Gastroesophageal sphincter (tissue), 4 donors: ENCODE measurements around the gene KRT82. TPM values are rescaled to one million over a fixed set of nuclear protein-coding genes. Genes with fewer than 3 reads are reported as not detected.

ENCODE experiments used
- ATAC-seq: fragments of 150-250 bp; one replicate; pipeline ENCODE4 v1.9.1; 2016; ENCODE audit warnings: mild to moderate bottlenecking, moderate library complexity
- H3K27ac ChIP-seq, 4 donors: fragments of 200-600 bp; sonication (generic) in 3 of 4; 1 replicate in 3 of 4; 2 replicates in 1 of 4; pipeline ENCODE4 v1.5.1; 2016 to 2019
- H3K27me3 ChIP-seq: fragments of 200-600 bp; sonication (generic); one replicate; pipeline ENCODE4 v1.5.1; 2019
- H3K36me3 ChIP-seq, 2 donors: fragments of 200-600 bp; sonication (generic); one replicate each; pipeline ENCODE4 v1.5.1; 2019; ENCODE audit warnings: control low read depth in 1 of 2
- H3K4me1 ChIP-seq, 3 donors: fragments of 200-600 bp; sonication (generic); 1 replicate in 2 of 3; 2 replicates in 1 of 3; pipeline ENCODE4 v1.5.1; 2016 to 2019; ENCODE audit warnings: control low read depth in 2 of 3
- H3K4me3 ChIP-seq, 2 donors: fragments of 200-600 bp; sonication (generic); one replicate each; pipeline ENCODE4 v1.5.1; 2019; ENCODE audit warnings: mild to moderate bottlenecking in 1 of 2, moderate library complexity in 1 of 2
- H3K9me3 ChIP-seq, 3 donors: fragments of 200-600 bp; sonication (generic); one replicate each; pipeline ENCODE4 v1.5.1; 2017 to 2019; ENCODE audit warnings: control low read depth in 2 of 3
- EP300 ChIP-seq: sonication (generic); formaldehyde crosslinking; IDR thresholded peaks from one replicate; pipeline ENCODE4 v1.6.1; 2017; ENCODE audit warnings: antibody characterized with exemption, mild to moderate bottlenecking
- POLR2A ChIP-seq, 2 donors: fragments of 450-650 bp; IDR thresholded peaks; one replicate each; pipeline ENCODE4 v1.6.1; 2017; ENCODE audit warnings: antibody characterized with exemption in 2 of 2, mild to moderate bottlenecking in 2 of 2, moderate library complexity in 1 of 2
- POLR2AphosphoS5 ChIP-seq: sonication (generic); formaldehyde crosslinking; IDR thresholded peaks from one replicate; pipeline ENCODE4 v1.6.1; 2017; ENCODE audit warnings: antibody characterized with exemption
- WGBS, 2 donors: methylation state at CpG; one replicate each; pipeline ENCODE4 v1.1.5; 2018; ENCODE audit warnings: low coverage in 1 of 2; 5-methylcytosine and 5-hydroxymethylcytosine counted together
- total RNA-seq, 4 donors: library from RNA; depleted of rRNA; stranded (reverse); fragments of >200 nt; gene quantifications; one replicate each; pipeline ENCODE4 v1.1.0, GENCODE V29; 2016
- TF ChIP-seq, protein P1 (sequence below), 4 experiments: fragments of 200-600 bp in 2 of 4; fragments of 450-650 bp in 2 of 4; sonication (generic) in 1 of 4; IDR thresholded peaks; one replicate each; pipeline ENCODE4 v1.5.1; 2017 to 2019; ENCODE audit warnings: antibody characterized with exemption in 4 of 4, mild to moderate bottlenecking in 2 of 4, moderate library complexity in 2 of 4

KRT82 gene
- total RNA-seq, 4 donors from 2014 or later = not detected

GRCh38 chr12:52446367-52447045, 40.4 kb upstream of the KRT82 start:
- Histone ChIP-seq H3K27ac (no peak overlapping the region), H3K36me3 (no peaks in the 10 kb centered on the region), H3K9me3 (no peaks in the 10 kb centered on the region), H3K4me3 (no peak overlapping the region), H3K27me3 (peaks cover 15% of the 10 kb centered on the region), H3K4me1 (no peaks in the 10 kb centered on the region)
- WGBS, 2 donors = 85% methylated on average over 6 of the region's 6 CpGs; no CpG with 5 or more reads in 1 of the 2 donors
- TF ChIP-seq, protein P1, sequence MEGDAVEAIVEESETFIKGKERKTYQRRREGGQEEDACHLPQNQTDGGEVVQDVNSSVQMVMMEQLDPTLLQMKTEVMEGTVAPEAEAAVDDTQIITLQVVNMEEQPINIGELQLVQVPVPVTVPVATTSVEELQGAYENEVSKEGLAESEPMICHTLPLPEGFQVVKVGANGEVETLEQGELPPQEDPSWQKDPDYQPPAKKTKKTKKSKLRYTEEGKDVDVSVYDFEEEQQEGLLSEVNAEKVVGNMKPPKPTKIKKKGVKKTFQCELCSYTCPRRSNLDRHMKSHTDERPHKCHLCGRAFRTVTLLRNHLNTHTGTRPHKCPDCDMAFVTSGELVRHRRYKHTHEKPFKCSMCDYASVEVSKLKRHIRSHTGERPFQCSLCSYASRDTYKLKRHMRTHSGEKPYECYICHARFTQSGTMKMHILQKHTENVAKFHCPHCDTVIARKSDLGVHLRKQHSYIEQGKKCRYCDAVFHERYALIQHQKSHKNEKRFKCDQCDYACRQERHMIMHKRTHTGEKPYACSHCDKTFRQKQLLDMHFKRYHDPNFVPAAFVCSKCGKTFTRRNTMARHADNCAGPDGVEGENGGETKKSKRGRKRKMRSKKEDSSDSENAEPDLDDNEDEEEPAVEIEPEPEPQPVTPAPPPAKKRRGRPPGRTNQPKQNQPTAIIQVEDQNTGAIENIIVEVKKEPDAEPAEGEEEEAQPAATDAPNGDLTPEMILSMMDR (IDR thresholded peaks at IDR 0.05) = no peak
- TF ChIP-seq POLR2AphosphoS5 (no peak), EP300 (no peak), POLR2A (IDR thresholded peaks at IDR 0.05) (no peak)
- ATAC-seq = no peak

DNA sequence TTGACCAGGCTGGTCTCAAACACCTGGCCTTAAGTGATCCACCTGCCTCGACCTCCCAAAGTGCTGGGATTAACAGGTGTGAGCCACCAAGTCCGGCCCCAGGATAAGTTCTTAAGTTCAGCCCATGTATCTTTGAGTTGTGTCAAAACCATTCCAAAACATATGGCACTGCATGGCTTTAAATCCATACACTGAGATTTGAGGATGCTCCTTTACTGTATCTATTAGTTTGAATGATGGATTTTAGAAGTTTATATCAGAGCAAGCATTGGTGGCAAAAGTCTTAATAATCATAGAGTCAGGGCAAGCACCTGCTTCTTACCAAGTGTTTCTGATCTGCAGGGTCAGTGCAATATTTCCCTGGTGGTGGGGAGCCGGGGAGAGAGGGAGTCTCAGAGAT, 39.7 kb upstream of the KRT82 start:
- WGBS, 2 donors = 70 to 79% methylated on average over 2 to 3 of the region's 3 CpGs

DNA sequence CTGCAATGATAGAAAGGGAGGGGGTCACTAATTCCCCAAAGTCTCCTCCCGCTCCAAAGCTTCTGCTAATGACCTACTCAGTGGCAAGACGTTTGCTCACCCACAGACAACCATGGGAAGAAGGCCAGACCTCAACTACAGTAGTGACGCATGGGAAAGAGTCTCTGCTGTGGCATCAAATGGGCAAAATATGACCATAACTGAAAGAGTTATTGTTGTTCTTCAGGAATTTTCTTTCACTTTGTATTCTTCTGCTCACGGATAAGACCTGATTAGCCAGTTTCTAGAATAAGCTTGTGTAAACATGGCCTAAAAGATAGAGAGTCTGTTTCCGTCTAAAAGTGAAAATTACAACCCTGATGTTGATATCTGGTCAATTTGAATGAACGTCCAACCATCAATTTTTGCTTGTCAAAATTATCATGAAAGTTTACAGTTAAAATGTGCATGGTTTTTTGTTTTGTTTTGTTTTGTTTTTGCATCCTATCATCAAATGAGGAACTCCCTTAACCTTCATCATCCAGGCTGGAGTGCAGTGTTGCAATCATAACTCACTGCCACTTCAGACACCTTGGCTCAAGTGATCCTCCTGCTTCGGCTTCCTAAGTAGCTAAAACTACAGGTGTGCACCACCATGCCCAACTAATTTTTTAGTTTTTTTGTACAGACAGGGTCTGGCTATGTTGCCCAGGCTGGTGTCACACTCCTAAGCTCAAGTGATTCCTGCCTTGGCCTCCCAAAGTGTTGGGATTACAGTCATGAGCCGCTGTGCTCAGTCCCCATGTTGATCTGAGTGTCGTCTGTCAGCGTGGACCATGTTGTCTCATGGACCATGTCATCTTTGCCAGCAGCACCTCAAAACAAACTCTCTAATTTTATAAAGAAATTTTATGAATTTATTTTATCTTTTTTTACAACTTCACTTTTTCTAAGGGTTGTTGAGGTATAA, 38.8 kb upstream of the KRT82 start:
- WGBS, 2 donors = 75 to 82% methylated on average over 7 to 9 of the region's 10 CpGs
- H3K9me3 ChIP-seq = no peaks in the 10 kb centered on the region
- H3K36me3 ChIP-seq = no peaks in the 10 kb centered on the region
- no peaks in the 10 kb centered on the region for H3K4me1 ChIP-seq
- H3K4me3 ChIP-seq = no peak overlapping the region
- no peak for ATAC-seq
- TF ChIP-seq EP300 (no peak), POLR2AphosphoS5 (no peak), POLR2A (IDR thresholded peaks at IDR 0.05) (no peak)
- TF ChIP-seq, protein P1 (IDR thresholded peaks at IDR 0.05) = no peak
- H3K27me3 ChIP-seq = peaks cover 23% of the 10 kb centered on the region
- H3K27ac ChIP-seq = no peak overlapping the region

More for the DNA sequence above, 39.7 kb upstream of the KRT82 start:
- TF ChIP-seq EP300 (no peak), POLR2AphosphoS5 (no peak), POLR2A (IDR thresholded peaks at IDR 0.05) (no peak)
- TF ChIP-seq, protein P1 (IDR thresholded peaks at IDR 0.05) = no peak
- Histone ChIP-seq H3K36me3 (no peaks in the 10 kb centered on the region), H3K4me3 (no peak overlapping the region), H3K4me1 (no peaks in the 10 kb centered on the region), H3K27me3 (peaks cover 21% of the 10 kb centered on the region), H3K27ac (no peak overlapping the region), H3K9me3 (no peaks in the 10 kb centered on the region)
- no peak for ATAC-seq

DNA sequence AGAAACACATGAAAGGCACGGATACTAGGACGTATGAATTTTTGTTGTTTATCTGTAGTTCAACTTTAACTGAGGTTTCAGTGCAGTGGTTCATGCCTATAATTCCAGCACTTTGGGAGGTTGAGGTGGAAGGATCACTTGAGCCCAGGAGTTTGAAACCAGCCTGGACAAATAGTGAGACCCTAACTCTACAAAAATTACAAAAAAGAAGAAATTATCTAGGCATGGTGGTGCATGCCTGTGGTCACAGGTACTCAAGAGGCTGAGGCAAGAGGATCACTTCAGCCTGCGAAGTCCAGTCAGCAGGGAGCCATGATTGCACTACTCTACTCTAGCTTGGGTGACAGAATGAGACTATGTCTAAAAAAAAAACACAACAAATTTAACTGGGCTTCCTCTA, 37.8 kb upstream of the KRT82 start:
- no peak for ATAC-seq
- Histone ChIP-seq H3K4me3 (no peak overlapping the region), H3K36me3 (no peaks in the 10 kb centered on the region), H3K9me3 (no peaks in the 10 kb centered on the region), H3K4me1 (no peaks in the 10 kb centered on the region), H3K27ac (no peak overlapping the region), H3K27me3 (peaks cover 23% of the 10 kb centered on the region)
- 82 to 83% methylated on average over 3 of the region's 3 CpGs for WGBS, 2 donors
- TF ChIP-seq POLR2A (IDR thresholded peaks at IDR 0.05) = no peak
- TF ChIP-seq POLR2AphosphoS5 = no peak
- no peak for TF ChIP-seq EP300
- TF ChIP-seq, protein P1 (IDR thresholded peaks at IDR 0.05) = no peak
